HG03432 (cell line): ENCODE measurements around the gene RAPGEF4.
"Not testable (repeated sequence)": the region's sequence is repeated elsewhere in the genome, so short reads cannot be mapped to it uniquely, and the experiment has no call there.

Experiments used
- ATAC-seq: cut with Tn5 transposase; IDR thresholded peaks from one replicate; pipeline ENCODE4 v1.9.1; 2021; ENCODE audit warnings: mild to moderate bottlenecking, moderate library complexity; ENCODE audit not compliant: unreplicated experiment

The RAPGEF4 gene

DNA sequence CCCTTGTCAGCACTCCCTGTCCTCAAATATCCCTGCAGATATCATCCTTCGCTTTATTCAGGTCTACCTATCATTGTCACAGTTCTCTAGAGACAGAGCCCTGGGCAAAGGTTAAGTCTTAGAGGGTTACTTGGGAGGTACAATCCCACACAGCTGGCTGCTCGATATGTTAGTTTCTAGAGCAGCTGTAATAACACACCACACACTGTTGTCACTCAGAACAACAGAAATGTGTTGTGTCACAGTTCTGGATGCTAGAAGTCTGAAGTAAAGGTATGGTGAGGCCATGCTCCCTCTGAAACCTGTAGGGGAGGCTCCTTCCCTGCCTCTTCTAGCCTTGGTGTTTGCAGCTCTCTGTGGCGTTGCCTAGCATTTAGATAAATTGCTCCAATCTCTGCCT is 9.9 kb upstream of the RAPGEF4 start:
- no peak for ATAC-seq

DNA sequence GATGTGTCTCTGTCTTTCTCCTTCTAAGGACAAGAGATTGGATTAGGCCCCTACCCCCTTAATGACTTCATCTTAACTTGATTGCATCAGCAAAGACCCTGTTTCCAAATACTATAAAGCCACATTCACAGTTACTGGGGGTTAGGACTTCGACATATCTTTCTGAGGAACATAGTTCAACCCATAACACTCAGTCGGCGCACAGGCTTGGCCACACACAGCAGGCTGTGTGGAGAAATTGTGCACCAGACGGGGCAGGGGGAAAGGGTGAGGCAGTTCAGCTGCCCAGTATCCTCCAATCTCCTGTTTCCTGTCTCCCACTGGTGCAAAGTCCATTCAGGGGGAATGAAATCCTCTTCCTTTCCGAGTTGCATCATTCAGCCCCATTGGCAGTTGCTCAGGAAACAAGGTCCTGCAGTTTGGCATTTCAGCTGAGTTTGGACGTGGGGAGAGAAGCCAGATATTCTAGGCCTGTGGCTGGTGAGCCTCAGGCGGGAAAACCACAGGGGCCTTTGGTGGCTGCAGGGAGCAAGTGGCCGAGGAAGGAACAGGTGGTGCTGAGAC is 9.4 kb upstream of the RAPGEF4 start:
- no peak for ATAC-seq

DNA sequence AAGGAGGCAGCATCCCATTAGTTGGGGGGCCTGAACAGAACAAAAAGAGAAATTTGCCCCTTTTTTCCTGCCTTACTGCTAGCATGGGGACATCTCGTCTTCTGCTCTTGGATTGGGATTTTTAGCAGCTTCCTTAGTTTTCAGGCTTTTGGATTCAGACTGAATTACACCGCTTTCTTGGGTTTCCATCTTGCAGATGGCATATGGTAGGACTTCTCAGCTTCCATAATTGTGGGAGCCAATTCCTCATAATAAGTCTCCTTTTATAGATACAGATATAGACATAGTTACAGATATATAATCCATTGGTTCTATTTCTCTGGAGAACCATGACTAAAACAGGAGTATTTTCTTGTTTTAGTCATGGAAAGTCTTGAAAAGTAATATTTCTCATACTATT is 5.2 kb upstream of the RAPGEF4 start:
- no peak for ATAC-seq

DNA sequence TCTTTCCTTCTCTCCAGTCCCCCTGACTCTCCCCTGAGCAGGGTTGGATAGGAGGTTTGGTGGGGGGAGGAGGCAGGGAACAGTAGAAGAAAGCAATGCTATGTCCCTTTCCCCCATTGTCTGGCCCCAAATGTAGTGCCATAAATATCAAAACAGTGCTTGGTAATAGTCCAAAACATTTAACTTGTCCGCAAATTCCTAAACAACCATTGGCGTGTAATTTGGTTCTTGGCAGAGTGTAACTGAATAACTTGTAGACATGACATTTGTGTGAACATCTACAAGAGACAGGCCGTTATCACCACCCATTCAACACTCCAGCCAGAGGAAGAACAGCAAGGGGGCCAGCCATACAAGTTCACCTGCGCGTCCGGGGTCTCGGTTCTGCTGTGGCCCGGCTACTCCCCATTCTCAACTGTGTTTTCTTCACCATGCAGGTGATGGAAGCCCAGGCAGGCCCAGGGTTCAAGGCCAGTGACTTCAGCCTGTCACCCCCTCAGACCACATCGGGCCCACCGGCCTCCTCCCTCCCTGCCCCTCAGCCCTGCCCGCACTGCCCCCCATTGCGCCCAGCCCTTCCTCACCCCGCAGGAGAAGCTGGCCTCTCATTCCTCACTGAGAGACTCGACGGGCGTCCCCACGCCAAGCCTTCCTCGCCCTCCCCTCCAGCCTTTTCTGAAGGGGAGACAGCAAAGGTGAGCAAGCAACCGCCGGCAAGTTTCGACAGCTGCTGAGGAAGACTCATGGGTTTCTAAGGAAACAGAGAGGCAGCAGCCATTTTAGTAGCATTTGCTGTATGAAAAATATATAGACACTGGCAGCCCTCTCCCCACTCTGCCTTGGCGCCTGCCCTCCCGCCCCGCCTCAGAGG is 699 bp upstream of the RAPGEF4 start:
- no peak for ATAC-seq

DNA sequence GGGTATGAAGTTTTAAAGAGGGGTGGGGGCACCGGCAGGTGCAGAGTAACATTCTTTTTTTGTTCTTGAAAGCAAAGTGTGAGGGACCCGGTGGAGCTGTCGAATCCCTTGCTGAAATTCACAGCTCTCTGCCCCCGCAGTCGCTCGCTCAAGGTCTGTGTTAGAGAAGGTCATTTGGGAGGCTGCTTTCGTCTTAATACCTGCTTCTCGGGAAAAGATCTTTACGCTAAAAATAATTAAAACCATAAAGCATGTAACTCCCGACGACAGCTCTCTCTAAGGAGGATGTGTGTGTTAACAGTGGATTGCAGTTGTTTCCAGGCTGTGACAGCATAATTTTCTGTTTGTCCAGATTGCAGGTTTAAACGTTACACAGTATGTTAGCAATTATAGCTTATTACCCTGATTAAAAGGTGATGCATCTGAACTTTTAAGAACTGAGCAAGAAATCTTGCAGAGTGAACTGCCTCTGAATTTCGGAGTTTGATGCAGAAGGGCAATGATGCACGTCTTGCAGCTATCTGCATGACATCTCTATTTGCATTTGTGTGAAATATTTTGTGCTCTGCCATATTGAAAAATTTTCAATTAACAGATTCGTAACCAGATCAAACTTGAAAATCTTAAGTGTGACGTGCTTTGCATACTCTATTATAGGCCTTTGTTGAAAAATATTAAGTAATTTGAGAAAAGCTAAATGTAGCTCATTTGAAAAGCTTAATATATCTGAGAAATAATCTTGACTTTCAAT is 954 bp downstream of the RAPGEF4 start:
- no peak for ATAC-seq

DNA sequence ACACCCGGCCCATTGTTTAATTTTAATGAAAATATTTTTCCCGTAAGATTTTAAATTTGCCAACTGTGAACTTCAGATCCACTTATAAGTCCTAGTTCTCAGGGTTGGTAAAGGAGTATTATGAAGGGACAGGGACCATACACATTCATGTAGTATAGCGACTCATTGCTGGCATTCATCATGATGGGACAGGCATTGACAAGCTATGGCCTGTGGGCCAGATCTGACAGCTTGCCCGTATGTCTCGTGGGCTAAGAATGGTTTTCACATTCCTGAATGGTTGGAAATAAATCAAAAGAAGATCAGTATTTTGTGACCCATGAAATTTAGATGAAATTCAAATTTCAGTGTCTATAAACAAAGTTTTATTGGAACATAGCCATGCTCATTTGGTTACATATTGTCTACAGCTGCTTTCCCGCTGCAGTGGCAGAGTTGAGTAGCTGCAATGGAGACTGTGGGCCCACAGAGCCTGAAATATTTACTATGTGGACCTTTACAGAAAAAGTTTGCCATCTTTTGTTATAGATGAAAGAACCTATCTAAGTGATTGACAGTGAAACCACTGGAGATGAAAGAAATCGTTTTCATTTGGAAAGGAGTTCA is 4.1 kb downstream of the RAPGEF4 start:
- ATAC-seq: no peak

DNA sequence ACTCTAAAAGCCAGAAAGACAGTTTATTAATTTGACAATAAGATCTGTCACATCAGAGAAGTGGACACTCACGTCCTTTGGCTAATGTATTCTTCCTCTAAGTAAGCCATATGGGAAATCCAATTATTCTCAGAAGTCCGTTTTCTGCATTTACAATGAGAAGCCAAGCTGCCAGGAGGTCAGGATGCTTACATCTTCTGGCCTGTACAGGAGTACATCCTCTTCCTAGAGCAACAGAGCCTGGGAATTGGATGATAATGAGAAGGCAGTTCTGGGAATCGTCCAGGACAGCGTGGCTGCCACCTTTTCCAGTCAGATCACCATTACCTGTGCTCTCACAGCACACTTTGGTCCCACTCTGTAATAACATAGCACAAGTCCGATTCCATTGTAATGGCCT is 5.2 kb downstream of the RAPGEF4 start:
- ATAC-seq: no peak

DNA sequence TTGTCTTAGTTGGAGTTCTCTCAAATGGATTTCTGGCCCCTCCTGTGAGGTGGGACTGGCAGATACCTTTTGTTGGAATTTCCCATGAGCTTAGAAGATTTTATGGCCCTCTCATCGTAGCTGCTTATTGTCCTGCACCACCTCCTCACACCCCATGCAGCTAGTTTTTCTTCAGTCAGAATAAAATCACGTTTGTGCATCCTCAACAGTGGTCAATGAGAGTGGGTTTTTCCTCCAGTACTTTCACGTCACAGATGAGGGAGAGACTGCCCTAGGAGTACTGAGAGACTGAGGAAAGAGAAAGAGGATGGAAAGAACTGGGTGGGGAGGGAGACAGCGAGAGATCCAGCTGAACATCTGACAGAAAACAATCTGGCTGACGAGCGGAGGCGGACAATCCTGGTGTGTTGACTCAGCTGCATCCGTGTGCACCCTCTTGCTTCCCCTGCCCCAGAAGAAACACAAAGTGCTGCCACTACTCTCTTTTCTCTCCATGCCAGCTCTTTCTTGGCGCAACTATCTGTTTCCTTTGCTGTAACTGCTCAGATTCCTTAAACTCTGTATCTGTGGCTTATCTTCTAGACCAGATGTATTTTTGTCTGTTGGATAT is 7.4 kb downstream of the RAPGEF4 start:
- no peak for ATAC-seq

DNA sequence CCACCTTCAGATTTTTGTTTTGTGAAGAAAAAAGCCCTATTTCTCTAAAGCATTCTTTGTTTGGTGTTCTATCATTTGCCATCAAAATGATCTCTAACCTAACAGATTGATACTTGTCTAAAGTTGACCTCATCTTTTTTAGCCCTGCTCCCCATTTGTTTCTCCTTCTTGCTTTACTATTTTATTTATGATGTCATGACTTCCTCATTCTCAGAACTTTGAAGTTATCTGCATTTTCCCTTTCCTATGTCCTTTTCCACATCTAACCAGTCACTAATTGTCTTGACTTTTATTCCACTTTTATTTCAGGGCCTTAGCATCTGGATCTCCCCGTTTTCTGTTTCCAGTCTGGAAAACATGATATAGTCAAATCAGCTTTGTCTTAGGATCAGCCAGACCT is 8.3 kb downstream of the RAPGEF4 start:
- ATAC-seq: no peak

DNA sequence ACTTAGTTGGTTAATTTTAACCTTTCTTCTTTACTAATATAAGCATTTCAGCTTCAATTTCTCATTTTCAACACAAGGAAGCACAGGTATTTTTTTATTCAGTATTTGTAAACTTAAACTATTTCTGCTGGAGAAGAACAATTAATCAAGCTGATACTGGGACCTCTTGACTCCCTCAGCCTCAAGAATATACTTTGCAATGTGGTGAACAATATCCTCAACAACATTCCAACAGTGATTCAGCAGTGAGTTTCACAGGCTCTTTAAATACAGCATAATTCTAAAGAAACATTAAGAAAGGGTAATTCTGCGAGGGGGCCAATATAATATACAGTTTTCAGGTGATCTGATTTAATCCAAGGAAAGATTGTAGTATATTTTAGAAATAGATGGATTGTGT is 10.0 kb downstream of the RAPGEF4 start:
- ATAC-seq: no peak

DNA sequence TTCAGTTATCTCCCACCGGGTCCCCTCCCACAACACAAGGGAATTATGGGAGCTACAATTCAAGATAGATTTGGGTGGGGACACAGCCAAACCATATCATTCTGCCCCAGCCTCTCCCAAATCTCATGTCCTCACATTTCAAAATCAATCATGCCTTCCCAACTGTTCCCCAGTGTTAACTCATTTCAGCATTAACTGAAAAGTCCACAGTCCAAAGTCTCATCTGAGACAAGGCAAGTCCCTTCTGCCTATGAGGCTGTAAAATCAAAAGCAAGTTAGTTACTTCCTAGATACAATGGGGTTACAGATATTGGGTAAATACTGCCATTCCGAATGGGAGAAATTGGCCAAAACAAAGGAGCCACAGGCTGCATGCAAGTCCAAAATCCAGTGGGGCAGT is 12.9 kb downstream of the RAPGEF4 start:
- ATAC-seq: not testable (repeated sequence)

DNA sequence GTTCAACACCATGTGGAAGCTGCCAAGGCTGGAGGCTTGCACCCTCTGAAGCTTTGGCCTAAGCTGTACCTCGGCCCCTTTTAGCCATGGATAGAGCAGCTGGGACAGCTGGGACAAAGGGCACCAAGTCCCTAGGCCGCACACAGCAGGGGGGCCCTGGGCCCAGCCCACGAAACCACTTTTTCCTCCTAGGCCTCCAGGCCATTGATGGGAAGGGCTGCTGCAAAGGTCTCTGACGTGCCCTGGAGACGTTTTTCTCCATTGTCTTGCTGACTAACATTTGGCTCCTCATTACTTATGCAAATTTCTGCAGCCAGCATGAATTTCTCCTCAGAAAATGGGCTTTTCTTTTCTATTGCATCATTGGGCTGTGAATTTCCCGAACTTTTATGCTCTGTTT is 13.7 kb downstream of the RAPGEF4 start:
- ATAC-seq: no peak

DNA sequence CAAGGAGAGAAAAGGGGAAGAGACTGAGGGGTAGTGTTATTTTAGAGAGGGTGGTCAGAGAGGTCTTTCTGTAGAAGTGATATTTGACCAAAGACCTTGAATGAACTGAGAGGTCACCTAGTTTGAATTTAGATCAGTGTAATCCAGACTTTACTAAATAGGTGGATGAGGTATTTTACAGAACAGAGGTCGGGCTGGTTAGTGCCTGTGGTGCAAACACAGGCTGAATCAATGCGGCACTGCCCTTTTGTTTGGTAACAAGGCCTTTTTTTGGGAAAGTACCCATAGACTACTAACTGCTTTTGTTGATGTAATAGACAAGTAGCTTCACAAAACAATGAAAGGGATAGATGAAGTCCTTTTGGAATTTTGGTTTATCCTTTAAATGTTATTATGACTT is 15.9 kb downstream of the RAPGEF4 start:
- no peak for ATAC-seq

DNA sequence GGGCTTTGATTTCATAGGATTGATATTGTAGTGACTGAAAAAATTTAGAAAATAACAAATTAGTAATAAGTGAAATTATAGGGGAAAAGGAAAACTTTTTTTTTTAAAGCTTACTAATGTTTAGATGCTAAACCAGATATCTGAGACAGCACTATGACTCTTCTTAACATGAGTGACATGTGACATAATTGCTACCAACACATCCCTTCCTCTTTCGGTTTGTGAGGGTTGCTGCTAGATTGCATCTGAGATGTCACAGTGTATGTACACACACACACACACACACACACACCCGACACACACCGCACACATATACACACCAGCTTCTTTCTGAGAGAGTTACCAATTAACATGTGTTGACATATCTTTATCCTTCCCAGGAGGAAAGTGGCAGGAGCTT is 18.0 kb downstream of the RAPGEF4 start:
- ATAC-seq: no peak

DNA sequence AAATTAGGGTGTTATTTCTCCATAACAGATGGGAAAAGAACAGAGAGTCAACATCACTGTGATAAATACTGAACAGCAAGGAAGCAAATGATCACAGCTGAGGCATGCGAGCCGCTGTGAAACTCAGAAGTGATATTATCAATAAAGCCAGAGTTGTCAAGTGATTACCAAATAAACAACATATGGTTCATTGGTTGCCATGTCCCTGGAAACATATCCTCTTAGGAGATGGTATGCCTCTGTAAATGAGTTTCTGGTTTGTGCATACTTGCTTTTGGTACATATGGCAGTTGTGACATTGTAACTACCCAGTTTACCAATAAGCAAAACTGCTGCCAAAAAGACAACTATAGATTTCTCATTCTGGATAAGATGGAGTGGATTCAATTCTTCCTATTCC is 23.8 kb downstream of the RAPGEF4 start:
- ATAC-seq: no peak

DNA sequence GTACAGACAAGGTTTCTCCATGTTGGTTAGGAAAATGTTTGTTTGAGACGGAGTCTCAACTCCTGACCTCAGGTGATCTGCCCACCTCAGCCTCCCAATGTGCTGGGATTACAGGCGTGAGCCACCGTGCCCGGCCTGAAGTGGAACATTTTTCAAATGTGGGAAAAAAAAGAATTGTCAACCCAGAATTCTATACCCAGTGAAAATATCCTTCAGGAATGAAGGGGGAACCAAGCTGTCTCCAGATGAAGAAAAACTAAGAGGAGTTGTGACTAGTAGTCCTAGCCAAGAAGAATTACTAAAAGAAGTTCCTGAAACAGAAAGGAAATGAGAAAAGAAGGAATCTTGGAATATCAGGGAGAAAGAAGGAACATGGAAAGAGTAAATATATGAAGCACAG is 25.7 kb downstream of the RAPGEF4 start:
- ATAC-seq: no peak

DNA sequence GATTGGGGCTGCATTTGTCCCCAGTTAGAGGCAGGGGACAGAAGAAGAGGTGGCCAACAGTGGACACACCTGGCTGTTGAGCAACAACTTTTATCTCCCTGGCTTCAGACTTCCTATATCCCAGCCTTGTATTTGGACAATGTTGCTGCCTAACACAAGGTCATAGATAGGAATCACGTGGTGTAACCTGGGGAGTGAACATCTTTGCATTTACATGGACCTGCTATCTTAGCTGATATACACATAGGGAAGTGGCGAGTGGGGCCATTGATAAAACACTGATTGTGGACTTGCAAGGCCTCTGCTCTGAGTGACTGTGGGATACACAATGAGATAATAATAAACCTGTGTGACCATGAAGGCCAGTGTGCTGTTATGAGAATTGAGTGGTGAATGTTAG is 26.9 kb downstream of the RAPGEF4 start:
- no peak for ATAC-seq

DNA sequence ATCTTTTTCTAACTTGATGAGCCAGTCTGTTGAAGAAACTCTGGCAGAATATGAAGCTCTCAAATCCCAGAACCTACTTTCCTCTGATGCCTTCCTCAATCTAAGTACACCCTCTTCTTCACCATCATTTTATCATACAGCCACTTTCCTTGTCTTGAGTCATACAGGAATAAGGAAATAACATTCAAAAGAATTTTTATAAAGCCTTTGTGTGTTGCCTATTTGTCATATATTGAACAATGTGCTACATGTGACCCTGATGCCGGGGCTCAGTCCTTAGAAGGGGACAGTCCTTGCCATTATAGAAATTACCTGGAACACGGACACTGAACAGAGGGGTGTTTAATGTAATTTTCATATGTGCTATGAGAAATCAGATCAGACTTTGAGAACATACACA is 27.4 kb downstream of the RAPGEF4 start:
- no peak for ATAC-seq

DNA sequence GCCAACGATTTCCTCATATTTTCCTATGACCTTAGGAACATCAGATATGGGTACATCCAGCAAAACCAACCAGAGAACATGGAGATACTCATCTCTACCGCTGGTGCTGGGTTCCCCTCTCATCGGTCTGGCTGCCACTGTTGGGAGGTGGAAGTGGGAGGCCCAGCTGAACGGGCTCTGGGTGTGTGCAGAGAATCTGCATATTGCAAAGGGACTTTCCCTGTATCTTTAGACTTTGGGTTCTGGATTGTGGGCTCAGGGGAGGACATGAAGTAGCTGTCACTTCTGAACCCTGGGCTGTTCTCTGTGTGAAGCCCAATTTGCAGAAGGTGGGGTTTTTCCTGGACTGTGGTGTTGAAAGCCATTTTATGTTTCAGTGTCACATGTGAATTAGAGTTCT is 30.0 kb downstream of the RAPGEF4 start:
- ATAC-seq: no peak

DNA sequence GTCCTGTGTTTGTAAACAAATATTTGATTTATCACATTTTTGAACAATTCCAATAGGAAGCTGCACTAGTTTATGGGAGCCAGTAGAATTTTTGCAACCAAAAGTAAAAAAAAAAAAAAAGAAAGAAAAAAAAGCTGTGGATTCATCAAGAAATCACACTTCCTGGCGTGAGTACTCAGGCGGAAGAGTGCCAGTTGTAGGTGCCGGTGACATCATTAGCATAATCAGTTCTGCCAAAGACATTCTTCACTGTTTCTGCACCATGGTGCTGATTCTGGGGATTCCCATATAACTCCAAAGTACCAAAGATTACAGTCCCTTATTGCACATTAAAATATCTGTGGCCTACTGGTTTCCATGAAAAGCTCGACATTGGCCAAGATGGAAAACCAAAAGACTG is 32.8 kb downstream of the RAPGEF4 start:
- no peak for ATAC-seq

DNA sequence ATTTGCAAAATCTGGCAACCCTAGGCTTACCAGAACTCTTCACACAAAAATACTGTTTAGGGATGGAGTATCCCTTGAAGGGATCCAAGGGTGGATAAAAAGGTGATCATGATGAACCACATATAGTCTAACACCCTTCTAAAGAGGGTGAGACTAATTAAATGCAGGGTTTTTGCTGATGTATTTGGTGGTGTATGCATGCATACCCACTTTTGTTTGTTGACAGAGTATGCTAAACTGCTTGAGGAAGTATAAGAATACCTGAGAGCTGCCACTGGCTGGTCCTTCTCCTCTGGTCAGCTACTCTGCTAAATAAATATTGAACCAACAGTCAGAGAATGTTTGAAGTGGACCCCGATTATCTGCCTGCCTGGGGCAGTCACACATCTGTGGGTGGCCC is 34.2 kb downstream of the RAPGEF4 start:
- ATAC-seq: no peak
